Measurements from ENCODE around the gene SLC6A7.

- TF ChIP-seq CTCF (IDR thresholded peaks at IDR 0.05) (no peak), ZFX (IDR thresholded peaks at IDR 0.05; ENCODE audit: borderline replicate concordance) (no peak)
These were observed 21.0 kb upstream of the SLC6A7 start for GRCh38 chr5:150168864-150169263.

Data from 22Rv1 (cell line).